Natural killer cell (primary cell): ENCODE data around the gene MTG1. TPM values are rescaled to one million over a fixed set of nuclear protein-coding genes. Genes with fewer than 3 reads are reported as not detected.
A peak's percentile ranks its signal among the peaks of the same experiment; 100 is the strongest.

Experiments used
- ATAC-seq, 3 donors: fragments of 150-1000 bp in 2 of 3; fragments of 200-7000 bp in 1 of 3; cut with Tn5 transposase; 1 replicate in 1 of 3; 2 replicates in 2 of 3; pipeline ENCODE4 v1.10.0; 2021; ENCODE audit warnings: mild to moderate bottlenecking in 2 of 3, moderate library complexity in 2 of 3
- DNase-seq, 2 donors: peaks; one replicate each; pipeline versions ENCODE4 v3.0.0 to v3.0.0-alpha.2; 2013 to 2021; ENCODE audit warnings: mixed read lengths in 1 of 2
- H3K27ac ChIP-seq: one replicate; pipeline ENCODE4 v1.5.1; 2013; ENCODE audit warnings: mild to moderate bottlenecking, low read length
- H3K27me3 ChIP-seq: one replicate; pipeline ENCODE4 v1.6.1; 2013; ENCODE audit warnings: low read length; ENCODE audit not compliant: control insufficient read depth, insufficient read depth
- H3K36me3 ChIP-seq: one replicate; pipeline ENCODE4 v1.6.1; 2013; ENCODE audit warnings: low read length; ENCODE audit not compliant: control insufficient read depth, insufficient read depth
- H3K4me1 ChIP-seq: one replicate; pipeline ENCODE4 v1.6.1; 2013; ENCODE audit warnings: low read length; ENCODE audit not compliant: control insufficient read depth, insufficient read depth
- H3K4me3 ChIP-seq: one replicate; pipeline ENCODE4 v1.5.1; 2013; ENCODE audit warnings: low read length
- H3K9me3 ChIP-seq: one replicate; pipeline ENCODE4 v1.6.1; 2013; ENCODE audit warnings: low read length; ENCODE audit not compliant: control insufficient read depth, insufficient read depth
- H3K27ac Mint-ChIP-seq, 2 donors: one replicate each; pipeline ENCODE4 v1.8.0; 2022; ENCODE audit warnings: mild to moderate bottlenecking in 2 of 2, mixed read lengths in 2 of 2, moderate library complexity in 1 of 2
- H3K27me3 Mint-ChIP-seq, 2 donors: one replicate each; pipeline ENCODE4 v1.8.0; 2022; ENCODE audit warnings: low read depth in 2 of 2, mixed read lengths in 2 of 2
- H3K36me3 Mint-ChIP-seq: one replicate; pipeline ENCODE4 v1.8.0; 2022; ENCODE audit warnings: mixed read lengths
- H3K4me1 Mint-ChIP-seq, 2 donors: one replicate each; pipeline ENCODE4 v1.8.0; 2022; ENCODE audit warnings: mixed read lengths in 2 of 2
- H3K4me3 Mint-ChIP-seq: one replicate; pipeline ENCODE4 v1.8.0; 2022; ENCODE audit warnings: mild to moderate bottlenecking, moderate library complexity, mixed read lengths
- H3K9me3 Mint-ChIP-seq, 2 donors: one replicate each; pipeline ENCODE4 v1.8.0; 2022; ENCODE audit warnings: mixed read lengths in 2 of 2
- WGBS: methylation state at CpG from one replicate; pipeline ENCODE4 v1.1.7; 2013; ENCODE audit warnings: missing lambda C conversion rate; ENCODE audit not compliant: insufficient coverage; 5-methylcytosine and 5-hydroxymethylcytosine counted together
- intact Hi-C: fragments of 100-400 bp; cut with micrococcal nuclease; formaldehyde crosslinking; loops from one replicate; pipeline ENCODE4 v1.14.2; 2022
- total RNA-seq, 4 donors: library from RNA; stranded (reverse); fragments of 120-200 nt in 1 of 4; gene quantifications; one replicate each; pipeline versions ENCODE4 v1.2.3 to v1.2.4, GENCODE V29; 2013 to 2022
- TF ChIP-seq, protein P1 (sequence below): fragments of 200-600 bp; IDR thresholded peaks from one replicate; pipeline ENCODE4 v1.8.0; 2022; ENCODE audit warnings: antibody characterized with exemption

MTG1 gene
- total RNA-seq, 3 donors from 2014 or later (not counting 1 experiment from before 2014, with no cell fraction given), result 64.3 to 76.3 (median 67.1) TPM

DNA sequence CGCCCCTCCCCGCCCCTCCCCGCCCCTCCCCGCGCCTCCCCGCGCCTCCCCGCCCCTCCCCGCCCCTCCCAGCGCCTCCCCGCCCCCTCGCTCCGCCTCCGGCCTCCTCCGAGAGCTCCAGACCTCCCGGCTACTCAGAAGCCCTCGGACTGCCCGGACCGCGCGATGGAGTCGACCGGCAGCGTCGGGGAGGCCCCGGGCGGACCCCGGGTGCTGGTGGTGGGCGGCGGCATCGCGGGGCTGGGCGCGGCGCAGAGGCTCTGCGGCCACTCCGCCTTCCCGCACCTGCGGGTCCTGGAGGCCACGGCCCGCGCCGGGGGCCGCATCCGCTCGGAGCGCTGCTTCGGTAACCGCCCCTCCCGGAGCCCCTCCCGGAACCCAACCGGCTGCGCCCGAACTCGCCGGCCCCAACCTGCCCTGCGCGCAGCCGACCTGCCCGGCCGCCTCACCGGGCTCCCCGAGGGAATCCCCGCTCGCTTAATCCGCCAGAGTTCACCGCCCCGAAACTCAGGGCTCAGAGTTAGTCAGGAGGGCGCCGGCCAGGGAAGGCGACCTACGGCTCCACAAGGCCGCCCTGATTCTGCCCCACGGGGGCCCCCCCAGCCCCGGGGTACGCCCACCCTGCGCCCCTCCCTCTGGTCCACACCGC, 14.7 kb upstream of the MTG1 start, which contains the start of gene PAOX:
TSS of gene PAOX (plus strand) at position 111 of the 649 bp plus-strand sequence. CDS start at position 166, 55 bp downstream.
- intact Hi-C loops, result no loop called here
- peak within 1 kb of the TSS in 1 of 2 donors; percentile 72 for H3K27ac Mint-ChIP-seq
- ATAC-seq (peak; percentile 65 to 69 (median 67)), DNase-seq (peak; percentile 51 to 81)
- Histone ChIP-seq H3K4me1 (peaks cover 38% of the 10 kb centered on the region), H3K4me3 (peak within 1 kb of the TSS; percentile 89), H3K36me3 (peaks cover under 1% of the 10 kb centered on the region), H3K27me3 (no peaks in the 10 kb centered on the region), H3K27ac (peak within 1 kb of the TSS; percentile 23), H3K9me3 (no peaks in the 10 kb centered on the region)
- H3K4me1 Mint-ChIP-seq, result peaks cover 0 to 14% of the 10 kb centered on the region in 2 donors
- H3K4me3 Mint-ChIP-seq, result peak within 1 kb of the TSS; percentile 86
- WGBS, result 3% methylated on average over 67 of the region's 78 CpGs
- H3K9me3 Mint-ChIP-seq, result no peaks in the 10 kb centered on the region
- TF ChIP-seq, protein P1, sequence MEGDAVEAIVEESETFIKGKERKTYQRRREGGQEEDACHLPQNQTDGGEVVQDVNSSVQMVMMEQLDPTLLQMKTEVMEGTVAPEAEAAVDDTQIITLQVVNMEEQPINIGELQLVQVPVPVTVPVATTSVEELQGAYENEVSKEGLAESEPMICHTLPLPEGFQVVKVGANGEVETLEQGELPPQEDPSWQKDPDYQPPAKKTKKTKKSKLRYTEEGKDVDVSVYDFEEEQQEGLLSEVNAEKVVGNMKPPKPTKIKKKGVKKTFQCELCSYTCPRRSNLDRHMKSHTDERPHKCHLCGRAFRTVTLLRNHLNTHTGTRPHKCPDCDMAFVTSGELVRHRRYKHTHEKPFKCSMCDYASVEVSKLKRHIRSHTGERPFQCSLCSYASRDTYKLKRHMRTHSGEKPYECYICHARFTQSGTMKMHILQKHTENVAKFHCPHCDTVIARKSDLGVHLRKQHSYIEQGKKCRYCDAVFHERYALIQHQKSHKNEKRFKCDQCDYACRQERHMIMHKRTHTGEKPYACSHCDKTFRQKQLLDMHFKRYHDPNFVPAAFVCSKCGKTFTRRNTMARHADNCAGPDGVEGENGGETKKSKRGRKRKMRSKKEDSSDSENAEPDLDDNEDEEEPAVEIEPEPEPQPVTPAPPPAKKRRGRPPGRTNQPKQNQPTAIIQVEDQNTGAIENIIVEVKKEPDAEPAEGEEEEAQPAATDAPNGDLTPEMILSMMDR, result no peak
- no peaks in the 10 kb centered on the region for H3K36me3 Mint-ChIP-seq
- H3K27me3 Mint-ChIP-seq, result no peaks in the 10 kb centered on the region

DNA sequence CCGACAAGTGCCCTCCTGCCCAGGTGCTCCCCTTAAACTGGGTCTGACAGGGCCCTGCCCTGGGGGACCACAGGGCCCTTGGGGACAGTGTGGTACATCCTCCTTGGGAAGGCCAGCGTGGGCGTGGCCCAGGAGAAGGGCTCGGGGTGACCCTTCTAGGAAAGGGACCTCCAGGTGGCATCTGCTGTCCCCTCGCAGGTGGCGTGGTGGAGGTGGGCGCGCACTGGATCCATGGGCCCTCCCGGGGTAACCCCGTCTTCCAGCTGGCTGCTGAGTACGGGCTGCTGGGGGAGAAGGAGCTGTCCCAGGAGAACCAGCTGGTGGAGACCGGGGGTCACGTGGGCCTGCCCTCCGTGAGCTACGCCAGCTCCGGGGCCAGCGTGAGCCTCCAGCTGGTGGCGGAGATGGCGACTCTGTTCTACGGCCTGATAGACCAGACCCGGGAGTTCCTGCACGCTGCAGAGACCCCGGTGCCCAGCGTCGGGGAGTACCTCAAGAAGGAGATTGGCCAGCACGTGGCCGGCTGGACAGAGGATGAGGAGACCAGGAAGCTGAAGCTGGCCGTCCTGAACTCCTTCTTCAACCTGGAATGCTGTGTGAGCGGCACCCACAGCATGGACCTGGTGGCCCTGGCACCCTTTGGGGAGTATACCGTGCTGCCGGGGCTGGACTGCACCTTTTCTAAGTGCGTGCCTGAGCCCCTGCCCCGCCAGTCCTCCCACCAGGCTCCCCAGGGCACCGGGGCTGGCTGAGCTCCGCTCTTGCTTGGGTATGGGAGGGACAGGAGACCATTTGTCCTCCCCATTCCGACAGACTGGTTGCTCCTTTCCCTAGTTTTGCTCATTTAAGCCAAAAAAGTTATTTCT, 13.9 kb upstream of the MTG1 start:
- H3K4me1 Mint-ChIP-seq, result peaks cover 0 to 14% of the 10 kb centered on the region in 2 donors
- Histone ChIP-seq H3K4me3 (peak overlapping the region; percentile 21), H3K36me3 (peaks cover 4% of the 10 kb centered on the region), H3K9me3 (no peaks in the 10 kb centered on the region), H3K27ac (no peak overlapping the region), H3K27me3 (no peaks in the 10 kb centered on the region), H3K4me1 (peaks cover 36% of the 10 kb centered on the region)
- DNase-seq (no peak), ATAC-seq (no peak)
- intact Hi-C loops, result no loop called here
- H3K27ac Mint-ChIP-seq, result peak overlapping the region in 1 of 2 donors; percentile 72
- H3K9me3 Mint-ChIP-seq, result no peaks in the 10 kb centered on the region
- 92% methylated on average over 36 of the region's 36 CpGs for WGBS
- no peaks in the 10 kb centered on the region for H3K36me3 Mint-ChIP-seq
- no peaks in the 10 kb centered on the region for H3K27me3 Mint-ChIP-seq
- H3K4me3 Mint-ChIP-seq, result peak overlapping the region; percentile 80
- TF ChIP-seq, protein P1, result no peak

DNA sequence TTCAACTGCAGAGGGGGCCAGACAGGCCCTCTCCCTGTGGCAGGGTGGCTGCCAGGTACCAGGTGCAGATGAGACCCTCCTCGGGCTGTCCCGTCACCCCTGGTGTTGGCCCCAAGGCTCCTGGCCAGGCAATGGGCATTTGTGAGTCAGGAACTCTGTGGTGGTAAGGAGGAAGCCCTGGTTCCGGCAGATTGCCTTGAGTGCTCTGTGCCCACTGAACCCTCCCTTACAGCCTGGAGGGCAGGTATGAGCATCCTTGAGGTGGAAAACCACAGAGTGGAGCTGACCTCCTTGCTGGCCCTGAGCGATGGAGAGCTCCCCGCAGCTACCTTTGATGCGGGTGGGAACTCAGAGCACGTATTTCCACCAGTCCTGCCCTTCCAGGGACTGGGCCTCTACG, 12.9 kb upstream of the MTG1 start:
- H3K4me1 ChIP-seq, result peaks cover 36% of the 10 kb centered on the region
- H3K4me3 Mint-ChIP-seq, result no peak overlapping the region
- ATAC-seq (no peak), DNase-seq (no peak)
- H3K27ac Mint-ChIP-seq, result no peak overlapping the region
- TF ChIP-seq, protein P1, result no peak
- H3K4me1 Mint-ChIP-seq, result peaks cover 0 to 14% of the 10 kb centered on the region in 2 donors
- no peaks in the 10 kb centered on the region for H3K9me3 Mint-ChIP-seq
- no peaks in the 10 kb centered on the region for H3K9me3 ChIP-seq
- H3K27me3 Mint-ChIP-seq, result no peaks in the 10 kb centered on the region
- no peak overlapping the region for H3K27ac ChIP-seq
- H3K4me3 ChIP-seq, result no peak overlapping the region
- H3K36me3 Mint-ChIP-seq, result no peaks in the 10 kb centered on the region
- no peaks in the 10 kb centered on the region for H3K27me3 ChIP-seq
- intact Hi-C loops, result no loop called here
- H3K36me3 ChIP-seq, result peaks cover 4% of the 10 kb centered on the region
- WGBS, result 42% methylated on average over 8 of the region's 8 CpGs
